Upper lobe of right lung (tissue), 1 donor: Measurements from ENCODE around the gene CRNKL1. TPM values are rescaled to one million over a fixed set of nuclear protein-coding genes. Genes with fewer than 3 reads are reported as not detected.

Experiments
- ATAC-seq: fragments of 200-7000 bp; cut with Tn5 transposase; one replicate; pipeline ENCODE4 v1.9.1; 2020; ENCODE audit warnings: mild to moderate bottlenecking, moderate library complexity
- DNase-seq: peaks from one replicate; pipeline ENCODE4 v3.0.0-alpha.2; 2020
- H3K27ac ChIP-seq: fragments of 200-600 bp; one replicate; pipeline ENCODE4 v1.8.0; 2022
- H3K27me3 ChIP-seq: fragments of 200-600 bp; one replicate; pipeline ENCODE4 v1.8.0; 2022; ENCODE audit warnings: mild to moderate bottlenecking
- H3K36me3 ChIP-seq: fragments of 200-600 bp; one replicate; pipeline ENCODE4 v1.8.0; 2022
- H3K4me1 ChIP-seq: fragments of 200-600 bp; one replicate; pipeline ENCODE4 v1.8.0; 2022
- H3K4me3 ChIP-seq: fragments of 200-600 bp; one replicate; pipeline ENCODE4 v1.8.0; 2022; ENCODE audit warnings: mild to moderate bottlenecking
- H3K9me3 ChIP-seq: fragments of 200-600 bp; one replicate; pipeline ENCODE4 v1.8.0; 2022
- intact Hi-C: fragments of 100-400 bp; cut with DNase I; formaldehyde crosslinking; loops from one replicate; pipeline ENCODE4 v1.11.0; 2022
- total RNA-seq: library from RNA; stranded (reverse); fragmentation: NEBNext Ultra II Directional; extraction: Animal tissue kit (Norgen Biotek cat#: 25700); gene quantifications from one replicate; pipeline ENCODE4 v1.2.1, GENCODE V29; 2021
- TF ChIP-seq, protein P1 (sequence below): fragments of 200-600 bp; IDR thresholded peaks from one replicate; pipeline ENCODE4 v1.8.0; 2022; ENCODE audit warnings: antibody characterized with exemption
- donor health status: DM: no; HTN: yes; CAD: no; lungs with severe emphysema.

CRNKL1 gene
- total RNA-seq, 1 donor from 2014 or later: 20.2 TPM

DNA sequence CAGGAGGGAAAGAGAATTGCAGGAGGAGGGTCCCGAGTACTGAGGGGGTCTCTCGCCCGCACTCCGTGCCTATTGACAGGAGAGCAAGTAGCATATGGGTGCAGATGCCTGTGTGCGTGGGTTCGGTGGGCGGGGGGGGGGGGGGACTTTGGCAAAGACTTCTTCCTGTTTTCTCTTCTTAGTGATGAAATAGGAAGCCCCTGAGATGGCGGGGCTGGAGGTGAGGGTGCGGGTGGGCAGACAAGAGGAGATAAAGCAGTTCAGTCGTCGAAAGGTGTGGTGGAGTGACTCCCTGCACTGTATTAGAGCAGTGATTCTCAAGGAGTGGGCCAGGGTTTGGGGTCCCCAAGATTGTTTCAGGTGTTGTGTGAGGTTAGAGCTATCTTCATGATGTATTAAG is 31.4 kb downstream of the CRNKL1 start:
- Histone ChIP-seq H3K27me3 (no peaks in the 10 kb centered on the region), H3K36me3 (peaks cover 23% of the 10 kb centered on the region)
- intact Hi-C loops: no loop called here

DNA sequence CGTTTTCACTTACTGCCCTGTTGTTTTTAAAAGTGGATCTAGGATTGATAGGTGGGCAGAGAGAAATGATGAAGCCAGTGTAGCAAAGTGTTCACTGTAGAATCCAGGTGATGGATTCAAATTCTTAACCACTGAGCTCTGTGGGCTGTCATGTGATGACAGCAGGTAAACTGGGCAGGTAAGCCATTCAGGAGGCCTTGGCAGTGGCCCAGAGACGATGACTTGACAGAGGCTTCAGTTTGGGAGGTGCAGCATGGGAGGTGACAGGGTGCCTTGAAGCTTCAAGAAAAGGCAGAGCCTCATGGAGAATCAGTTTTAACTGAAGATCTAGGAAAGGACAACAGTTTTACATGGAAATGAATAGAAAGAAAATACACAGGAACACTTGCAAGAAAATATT is 33.1 kb downstream of the CRNKL1 start:
- Histone ChIP-seq H3K9me3 (no peaks in the 10 kb centered on the region), H3K27ac (no peak overlapping the region), H3K4me3 (no peak overlapping the region), H3K4me1 (peaks cover 27% of the 10 kb centered on the region), H3K27me3 (no peaks in the 10 kb centered on the region), H3K36me3 (peaks cover 14% of the 10 kb centered on the region)
- intact Hi-C loops: no loop called here
- TF ChIP-seq, protein P1, sequence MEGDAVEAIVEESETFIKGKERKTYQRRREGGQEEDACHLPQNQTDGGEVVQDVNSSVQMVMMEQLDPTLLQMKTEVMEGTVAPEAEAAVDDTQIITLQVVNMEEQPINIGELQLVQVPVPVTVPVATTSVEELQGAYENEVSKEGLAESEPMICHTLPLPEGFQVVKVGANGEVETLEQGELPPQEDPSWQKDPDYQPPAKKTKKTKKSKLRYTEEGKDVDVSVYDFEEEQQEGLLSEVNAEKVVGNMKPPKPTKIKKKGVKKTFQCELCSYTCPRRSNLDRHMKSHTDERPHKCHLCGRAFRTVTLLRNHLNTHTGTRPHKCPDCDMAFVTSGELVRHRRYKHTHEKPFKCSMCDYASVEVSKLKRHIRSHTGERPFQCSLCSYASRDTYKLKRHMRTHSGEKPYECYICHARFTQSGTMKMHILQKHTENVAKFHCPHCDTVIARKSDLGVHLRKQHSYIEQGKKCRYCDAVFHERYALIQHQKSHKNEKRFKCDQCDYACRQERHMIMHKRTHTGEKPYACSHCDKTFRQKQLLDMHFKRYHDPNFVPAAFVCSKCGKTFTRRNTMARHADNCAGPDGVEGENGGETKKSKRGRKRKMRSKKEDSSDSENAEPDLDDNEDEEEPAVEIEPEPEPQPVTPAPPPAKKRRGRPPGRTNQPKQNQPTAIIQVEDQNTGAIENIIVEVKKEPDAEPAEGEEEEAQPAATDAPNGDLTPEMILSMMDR: no peak
- DNase-seq (no peak), ATAC-seq (no peak)

More for the DNA sequence above, 31.4 kb downstream of the CRNKL1 start:
- TF ChIP-seq, protein P1: no peak
- DNase-seq (no peak), ATAC-seq (no peak)
- Histone ChIP-seq H3K4me1 (peaks cover 21% of the 10 kb centered on the region), H3K4me3 (no peak overlapping the region), H3K9me3 (no peaks in the 10 kb centered on the region), H3K27ac (no peak overlapping the region)

DNA sequence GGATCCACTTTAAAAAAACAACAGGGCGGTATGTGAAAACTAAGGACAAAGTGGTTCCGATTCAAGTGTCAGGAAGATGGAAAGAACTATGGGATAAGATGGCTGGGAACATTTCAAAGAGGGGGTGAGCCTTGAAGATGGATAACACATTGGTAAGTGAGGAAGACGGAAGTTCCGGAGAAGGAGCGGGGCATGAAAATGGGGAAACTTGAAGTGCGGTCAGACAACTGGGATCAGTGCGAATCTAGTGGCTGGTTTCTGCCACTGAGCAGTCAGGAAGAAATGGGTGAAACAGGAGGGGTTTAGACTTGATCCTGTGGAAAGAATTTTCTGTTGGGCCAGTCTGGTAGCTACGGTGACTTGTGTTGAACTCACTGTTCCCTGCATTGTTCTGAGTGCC is 33.9 kb downstream of the CRNKL1 start:
- H3K4me1 ChIP-seq: peaks cover 27% of the 10 kb centered on the region
- DNase-seq (no peak), ATAC-seq (no peak)
- H3K27ac ChIP-seq: no peak overlapping the region
- no peaks in the 10 kb centered on the region for H3K9me3 ChIP-seq
- intact Hi-C loops: no loop called here
- H3K4me3 ChIP-seq: peak overlapping the region; percentile 97
- H3K36me3 ChIP-seq: peaks cover 11% of the 10 kb centered on the region
- TF ChIP-seq, protein P1: no peak
- H3K27me3 ChIP-seq: no peaks in the 10 kb centered on the region

DNA sequence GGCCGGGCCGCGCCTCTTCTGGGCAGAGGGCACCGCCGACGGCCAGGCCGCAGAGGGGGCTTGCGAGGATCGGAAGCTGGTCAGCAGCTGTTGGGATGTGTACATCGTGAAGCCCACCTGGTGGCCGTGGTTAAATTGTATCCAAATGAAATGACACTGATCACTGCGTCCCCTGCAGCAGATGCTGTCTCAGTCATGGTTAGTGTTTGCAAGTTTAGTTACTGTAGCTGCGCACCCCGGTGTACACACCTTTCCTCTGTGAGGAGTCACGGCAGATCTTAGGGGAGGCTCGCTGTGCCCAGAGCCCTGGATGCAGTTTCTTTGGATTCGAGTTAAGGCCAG is 34.5 kb downstream of the CRNKL1 start:
- H3K27ac ChIP-seq: peak overlapping the region; percentile 80
- no peaks in the 10 kb centered on the region for H3K9me3 ChIP-seq
- no peak for DNase-seq
- intact Hi-C loops: no loop called here
- H3K36me3 ChIP-seq: peaks cover 5% of the 10 kb centered on the region
- TF ChIP-seq, protein P1: no peak
- no peak for ATAC-seq
- H3K4me1 ChIP-seq: peaks cover 27% of the 10 kb centered on the region
- H3K27me3 ChIP-seq: no peaks in the 10 kb centered on the region
- peak overlapping the region; percentile 97 for H3K4me3 ChIP-seq

DNA sequence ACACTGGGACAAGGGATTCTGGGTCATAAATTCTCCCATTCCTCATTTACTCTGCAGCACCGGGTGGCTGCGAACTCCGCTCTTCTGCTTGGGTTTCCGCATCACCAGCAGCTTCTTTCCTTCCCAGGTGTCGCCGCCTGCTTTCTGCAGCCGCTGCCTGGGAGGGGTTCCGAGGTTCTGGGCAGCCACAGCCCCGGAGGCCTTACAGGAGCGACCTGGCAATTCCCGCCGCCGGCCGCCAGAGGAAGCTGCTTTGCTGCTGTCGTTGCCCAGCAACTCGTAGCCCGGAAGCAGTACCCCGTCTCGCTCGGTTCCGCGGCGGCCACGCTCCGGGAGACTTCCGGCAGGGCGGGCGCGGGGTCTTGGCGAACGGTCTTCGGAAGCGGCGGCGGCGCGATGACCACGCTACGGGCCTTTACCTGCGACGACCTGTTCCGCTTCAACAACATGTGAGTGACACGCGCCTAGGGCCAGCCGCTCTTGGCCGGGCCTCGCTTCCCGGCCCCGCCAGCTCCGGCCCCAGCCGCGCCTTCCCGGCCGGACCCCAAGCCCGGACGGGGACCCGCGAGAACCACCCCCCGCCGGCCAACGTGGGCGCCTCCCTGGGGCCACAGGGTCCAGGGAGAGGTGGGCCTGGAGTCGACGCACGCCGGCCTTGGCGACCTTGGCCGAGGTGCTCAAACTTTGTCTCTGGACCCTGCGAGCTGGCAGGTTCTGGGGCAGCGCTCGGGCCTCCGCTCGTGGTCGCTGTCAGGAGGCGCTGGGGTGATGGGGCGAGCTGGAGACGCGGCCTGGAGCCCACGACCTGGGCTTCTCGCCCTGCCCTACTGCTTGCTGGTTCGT is 35.0 kb downstream of the CRNKL1 start, which contains the start of gene NAA20:
NAA20 (plus strand) TSS at position 362 of the 843 bp plus-strand sequence; CDS start at position 397, 35 bp downstream.
- TF ChIP-seq, protein P1: peak; percentile 83
- H3K4me3 ChIP-seq: peak within 1 kb of the TSS; percentile 97
- H3K36me3 ChIP-seq: no peaks in the 10 kb centered on the region
- DNase-seq (peak; percentile 97), ATAC-seq (peak; percentile 99)
- H3K9me3 ChIP-seq: no peaks in the 10 kb centered on the region
- intact Hi-C loops: no loop called here
- peak within 1 kb of the TSS; percentile 80 for H3K27ac ChIP-seq
- H3K27me3 ChIP-seq: no peaks in the 10 kb centered on the region
- peaks cover 27% of the 10 kb centered on the region for H3K4me1 ChIP-seq
